Small intestine (tissue), 7 donors: Measurements from ENCODE around the gene RCCD1. TPM values are rescaled to one million over a fixed set of nuclear protein-coding genes. Genes with fewer than 3 reads are reported as not detected.
A peak's percentile ranks its signal among the peaks of the same experiment; 100 is the strongest.

Source experiments
- DNase-seq, 2 donors: peaks; one replicate each; pipeline versions ENCODE4 v3.0.0 to v3.0.0-alpha.2; 2013
- FAIRE-seq: peaks from 2 replicates; lab custom pipeline; 2012; peaks lifted over from hg19 to GRCh38; lab: Jason Lieb, UNC
- H3K27ac ChIP-seq, 3 donors: one replicate each; pipeline ENCODE4 v1.5.1; 2013; ENCODE audit warnings: low read length in 2 of 3, mild to moderate bottlenecking in 2 of 3, control low read depth in 1 of 3, inconsistent platforms in 1 of 3, low read depth in 1 of 3, moderate library complexity in 1 of 3
- H3K27me3 ChIP-seq, 3 donors: one replicate each; pipeline ENCODE4 v1.6.1; 2013; ENCODE audit warnings: low read length in 3 of 3, inconsistent platforms in 1 of 3; ENCODE audit not compliant: control insufficient read depth in 3 of 3, insufficient read depth in 3 of 3
- H3K36me3 ChIP-seq, 3 donors: one replicate each; pipeline ENCODE4 v1.6.1; 2013; ENCODE audit warnings: low read length in 3 of 3, inconsistent platforms in 1 of 3, low read depth in 1 of 3, mild to moderate bottlenecking in 1 of 3, moderate library complexity in 1 of 3; ENCODE audit not compliant: control insufficient read depth in 3 of 3, insufficient read depth in 2 of 3
- H3K4me1 ChIP-seq, 3 donors: one replicate each; pipeline ENCODE4 v1.6.1; 2013; ENCODE audit warnings: low read length in 2 of 3, inconsistent platforms in 1 of 3, low read depth in 1 of 3, mild to moderate bottlenecking in 1 of 3, moderate library complexity in 1 of 3; ENCODE audit not compliant: control insufficient read depth in 3 of 3, insufficient read depth in 2 of 3
- H3K4me3 ChIP-seq, 3 donors: one replicate each; pipeline ENCODE4 v1.5.1; 2013; ENCODE audit warnings: low read length in 3 of 3, control low read depth in 1 of 3, inconsistent platforms in 1 of 3, low read depth in 1 of 3, mild to moderate bottlenecking in 1 of 3, moderate library complexity in 1 of 3
- H3K9me3 ChIP-seq, 2 donors: one replicate each; pipeline ENCODE4 v1.6.1; 2013; ENCODE audit warnings: low read depth in 1 of 2, low read length in 1 of 2; ENCODE audit not compliant: control insufficient read depth in 2 of 2, insufficient read depth in 1 of 2
- WGBS, 3 donors: extraction: QIAGEN DNeasy Blood & Tissue Kit; methylation state at CpG; one replicate each; pipeline ENCODE4 v1.1.7; 2013; 5-methylcytosine and 5-hydroxymethylcytosine counted together
- polyA plus RNA-seq, 4 donors: library from polyadenylated mRNA; stranded (reverse) in 3 of 4; unstranded in 1 of 4; fragments of 200-250 nt in 3 of 4; fragments of 120-200 nt in 1 of 4; gene quantifications; one replicate each; pipeline versions ENCODE4 v1.2.1 to v1.2.3, GENCODE V29; 2013
- donor health status: healthy with polysubstance abuse.
- donor health status: control.
- donor health status: control.
- donor health status: Bipolar disorder and iron deficiency.
- donor health status: healthy.

Gene RCCD1
- polyA plus RNA-seq, 4 donors = 4.9 to 20.9 (median 9.7) TPM

GRCh38 chr15:90979582-90979981, 24.9 kb downstream of the RCCD1 start:
- 65 to 77% (median 66%) methylated on average over 1 of the region's 1 CpG for WGBS, 3 donors
- H3K36me3 ChIP-seq = peaks cover 0 to 15% (median 6%) of the 10 kb centered on the region in 3 donors
- no peaks in the 10 kb centered on the region for H3K9me3 ChIP-seq
- no peak overlapping the region for H3K4me3 ChIP-seq
- no peak for DNase-seq
- FAIRE-seq = no peak
- H3K4me1 ChIP-seq = no peaks in the 10 kb centered on the region
- no peaks in the 10 kb centered on the region for H3K27me3 ChIP-seq
- H3K27ac ChIP-seq = no peak overlapping the region

DNA sequence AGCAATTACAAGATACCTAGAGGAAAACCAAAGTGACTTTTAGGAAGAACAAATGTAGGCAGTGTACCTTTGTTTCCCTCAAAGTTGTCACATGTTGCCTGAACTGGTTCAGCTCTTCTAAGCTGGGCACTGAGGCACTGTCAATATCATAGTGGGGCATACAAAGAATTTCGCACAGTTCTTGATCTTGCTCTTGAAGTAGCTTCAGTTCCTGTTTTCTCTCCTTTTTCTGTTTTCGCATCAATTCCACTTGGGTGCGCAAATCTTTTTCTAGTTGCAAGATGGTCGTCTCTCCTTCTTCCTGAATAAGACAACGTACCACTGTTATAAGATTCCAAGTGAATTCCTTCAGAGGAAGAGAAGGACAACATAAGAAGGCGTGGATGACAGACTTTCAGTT, 27.0 kb downstream of the RCCD1 start:
- 92 to 98% (median 93%) methylated on average over 6 of the region's 6 CpGs for WGBS, 3 donors
- no peak for FAIRE-seq
- peaks cover 0 to 12% (median 6%) of the 10 kb centered on the region in 3 donors for H3K36me3 ChIP-seq
- DNase-seq = no peak
- H3K4me3 ChIP-seq = no peak overlapping the region
- no peak overlapping the region for H3K27ac ChIP-seq
- no peaks in the 10 kb centered on the region for H3K4me1 ChIP-seq
- no peaks in the 10 kb centered on the region for H3K27me3 ChIP-seq
- H3K9me3 ChIP-seq = no peaks in the 10 kb centered on the region

- no peaks in the 10 kb centered on the region for H3K9me3 ChIP-seq
- DNase-seq (no peak), FAIRE-seq (no peak)
- no peaks in the 10 kb centered on the region for H3K27me3 ChIP-seq
- no peak overlapping the region for H3K4me3 ChIP-seq
- H3K4me1 ChIP-seq = no peaks in the 10 kb centered on the region
- H3K36me3 ChIP-seq = peaks cover 0 to 9% (median 6%) of the 10 kb centered on the region in 3 donors
- 87 to 94% (median 90%) methylated on average over 5 of the region's 5 CpGs for WGBS, 3 donors
- H3K27ac ChIP-seq = no peak overlapping the region
Measured at GRCh38 chr15:90982135-90982534, 27.5 kb downstream of the RCCD1 start.

- Histone ChIP-seq H3K27ac (no peak overlapping the region), H3K4me3 (no peak overlapping the region), H3K4me1 (peaks cover 0 to 9% (median 5%) of the 10 kb centered on the region in 3 donors), H3K9me3 (no peaks in the 10 kb centered on the region), H3K27me3 (no peaks in the 10 kb centered on the region), H3K36me3 (peaks cover 0 to 5% (median 4%) of the 10 kb centered on the region in 3 donors)
- FAIRE-seq (no peak), DNase-seq (no peak)
- WGBS, 3 donors = 57 to 81% (median 71%) methylated on average over 11 of the region's 11 CpGs
Measured at GRCh38 chr15:90986790-90987507, 32.3 kb downstream of the RCCD1 start.

GRCh38 chr15:90987561-90988141, 33.0 kb downstream of the RCCD1 start:
- DNase-seq (peak in 1 of 2 donors; percentile 21), FAIRE-seq (no peak)
- no peaks in the 10 kb centered on the region for H3K27me3 ChIP-seq
- peaks cover 0 to 9% (median 5%) of the 10 kb centered on the region in 3 donors for H3K4me1 ChIP-seq
- H3K36me3 ChIP-seq = peaks cover 0 to 5% (median 4%) of the 10 kb centered on the region in 3 donors
- H3K9me3 ChIP-seq = no peaks in the 10 kb centered on the region
- 62 to 68% (median 67%) methylated on average over 7 of the region's 7 CpGs for WGBS, 3 donors
- no peak overlapping the region for H3K4me3 ChIP-seq
- no peak overlapping the region for H3K27ac ChIP-seq

DNA sequence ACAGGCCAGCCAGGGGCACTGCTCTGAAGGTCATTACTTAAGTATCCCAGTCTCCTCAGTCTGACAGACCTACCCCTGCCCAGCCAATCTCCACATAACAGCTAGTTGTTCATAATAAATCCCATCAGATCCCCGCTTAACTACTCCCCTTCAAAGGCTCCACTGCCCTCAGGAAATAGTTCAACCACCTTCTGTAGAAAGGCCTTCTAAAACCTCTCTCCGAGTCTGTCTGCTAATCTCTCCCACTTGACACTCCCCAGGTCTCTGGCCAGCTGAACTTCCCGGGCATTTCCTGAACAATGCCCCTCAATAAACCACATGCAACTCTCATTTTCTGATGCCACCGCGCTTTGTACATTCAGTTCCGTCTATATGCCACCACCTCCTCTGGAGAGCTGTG, 33.6 kb downstream of the RCCD1 start:
- H3K36me3 ChIP-seq = peaks cover 0 to 5% (median 4%) of the 10 kb centered on the region in 3 donors
- no peaks in the 10 kb centered on the region for H3K27me3 ChIP-seq
- H3K27ac ChIP-seq = peak overlapping the region in 2 of 3 donors; percentile 3 to 43
- FAIRE-seq = no peak
- H3K4me1 ChIP-seq = peaks cover 0 to 9% (median 5%) of the 10 kb centered on the region in 3 donors
- H3K4me3 ChIP-seq = no peak overlapping the region
- peak; percentile 32 to 41 for DNase-seq
- H3K9me3 ChIP-seq = no peaks in the 10 kb centered on the region
- WGBS, 3 donors = 36 to 49% (median 47%) methylated on average over 6 of the region's 6 CpGs

GRCh38 chr15:90989040-90989768, 34.5 kb downstream of the RCCD1 start:
- no peak for DNase-seq
- peaks cover 0 to 3% (median 0%) of the 10 kb centered on the region in 3 donors for H3K36me3 ChIP-seq
- WGBS, 3 donors = 87 to 97% (median 88%) methylated on average over 7 of the region's 7 CpGs
- no peak for FAIRE-seq
- peaks cover 0 to 9% (median 5%) of the 10 kb centered on the region in 3 donors for H3K4me1 ChIP-seq
- H3K27me3 ChIP-seq = no peaks in the 10 kb centered on the region
- no peaks in the 10 kb centered on the region for H3K9me3 ChIP-seq
- H3K27ac ChIP-seq = no peak overlapping the region
- no peak overlapping the region for H3K4me3 ChIP-seq

GRCh38 chr15:90990446-90990845, 35.8 kb downstream of the RCCD1 start:
- H3K4me1 ChIP-seq = peaks cover 0 to 9% (median 5%) of the 10 kb centered on the region in 3 donors
- FAIRE-seq (no peak), DNase-seq (no peak)
- peaks cover 0 to 3% (median 0%) of the 10 kb centered on the region in 3 donors for H3K36me3 ChIP-seq
- no peak overlapping the region for H3K4me3 ChIP-seq
- no peaks in the 10 kb centered on the region for H3K27me3 ChIP-seq
- WGBS, 3 donors = 97 to 99% (median 97%) methylated on average over 4 of the region's 4 CpGs
- H3K27ac ChIP-seq = no peak overlapping the region
- no peaks in the 10 kb centered on the region for H3K9me3 ChIP-seq
